IPS-20b (cell line): ENCODE results near the gene DAND5.
"Not testable (repeated sequence)": the region's sequence is repeated elsewhere in the genome, so short reads cannot be mapped to it uniquely, and the experiment has no call there.

Experiments used
- H3K27ac ChIP-seq: one replicate; pipeline ENCODE4 v1.5.1; 2013; ENCODE audit warnings: low read length
- H3K27me3 ChIP-seq: 2 replicates; pipeline ENCODE4 v1.6.1; 2013; ENCODE audit warnings: mild to moderate bottlenecking, low read length, inconsistent platforms; ENCODE audit not compliant: insufficient read depth
- H3K36me3 ChIP-seq: 2 replicates; pipeline ENCODE4 v1.6.1; 2013; ENCODE audit warnings: low read depth, mild to moderate bottlenecking, inconsistent platforms, low read length, moderate library complexity; ENCODE audit not compliant: insufficient read depth
- H3K4me1 ChIP-seq: 2 replicates; pipeline ENCODE4 v1.6.1; 2013; ENCODE audit warnings: mild to moderate bottlenecking, control low read depth, inconsistent platforms, low read length, moderate library complexity; ENCODE audit not compliant: insufficient read depth
- H3K4me3 ChIP-seq: 2 replicates; pipeline ENCODE4 v1.5.1; 2013; ENCODE audit warnings: mild to moderate bottlenecking, low read length, inconsistent platforms
- H3K9ac ChIP-seq: 2 replicates; pipeline ENCODE4 v1.6.1; 2013; ENCODE audit warnings: low read depth, mild to moderate bottlenecking, inconsistent platforms, low read length, moderate library complexity
- H3K9me3 ChIP-seq: 2 replicates; pipeline ENCODE4 v1.6.1; 2013; ENCODE audit warnings: mild to moderate bottlenecking, low read depth, low read length, inconsistent platforms; ENCODE audit not compliant: insufficient read depth

Gene DAND5

DNA sequence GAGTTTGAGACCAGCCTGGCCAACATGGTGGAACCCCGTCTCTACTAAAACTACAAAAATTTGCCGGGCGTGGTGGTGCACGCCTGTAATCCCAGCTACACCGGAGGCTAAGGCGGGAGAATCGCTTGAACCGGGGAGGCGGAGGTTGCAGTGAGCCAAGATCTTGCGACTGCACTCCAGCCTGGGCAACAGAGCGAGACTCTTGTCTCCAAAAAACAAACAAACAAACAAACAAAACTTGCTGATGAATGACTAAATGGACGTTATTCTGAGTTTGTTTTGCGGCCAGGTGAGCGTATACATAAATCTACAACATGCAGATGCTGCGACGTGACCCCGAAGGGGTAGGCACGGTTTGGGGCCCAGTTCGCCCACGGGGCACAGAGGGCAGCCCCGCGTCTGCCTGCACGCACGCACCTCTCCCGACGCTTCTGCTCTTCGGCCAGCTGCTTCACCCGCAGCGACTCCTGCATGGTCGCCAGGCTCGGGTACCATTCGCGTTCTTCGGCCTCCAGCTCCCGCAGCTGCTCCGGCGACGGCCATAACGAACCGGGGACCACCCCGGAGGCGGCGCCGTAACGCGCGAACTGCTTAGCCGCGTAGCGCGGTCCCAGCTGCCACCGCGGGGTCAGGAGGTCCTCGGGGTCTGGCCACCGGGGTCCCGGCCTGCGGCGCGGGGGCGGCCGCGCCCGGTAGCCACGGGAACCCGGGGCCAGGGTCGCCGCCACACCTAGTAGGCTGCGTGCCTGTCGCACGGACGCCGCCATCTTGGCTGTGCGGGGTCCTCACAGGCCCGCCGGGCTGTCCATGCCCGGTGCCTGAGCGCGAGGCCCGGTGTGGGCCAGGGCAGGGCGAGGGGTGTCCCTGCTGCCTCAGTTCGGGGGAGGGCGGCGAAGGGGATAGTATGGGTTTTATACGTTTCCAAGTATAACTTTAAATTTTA lies 12.7 kb upstream of the DAND5 start, which contains the start of gene GADD45GIP1:
GADD45GIP1 (minus strand) TSS at position 778 of the 943 bp plus-strand sequence; CDS start at position 767, 11 bp downstream.
- Histone ChIP-seq H3K9ac (peak within 1 kb of the TSS; percentile 88), H3K27ac (peak within 1 kb of the TSS; percentile 32), H3K27me3 (no peaks in the 10 kb centered on the region), H3K36me3 (peaks cover 35% of the 10 kb centered on the region), H3K9me3 (no peaks in the 10 kb centered on the region), H3K4me3 (peak within 1 kb of the TSS; percentile 84), H3K4me1 (0 out of 2 replicates have a peak, but pooled peaks cover 11% of the 10 kb centered on the region)

DNA sequence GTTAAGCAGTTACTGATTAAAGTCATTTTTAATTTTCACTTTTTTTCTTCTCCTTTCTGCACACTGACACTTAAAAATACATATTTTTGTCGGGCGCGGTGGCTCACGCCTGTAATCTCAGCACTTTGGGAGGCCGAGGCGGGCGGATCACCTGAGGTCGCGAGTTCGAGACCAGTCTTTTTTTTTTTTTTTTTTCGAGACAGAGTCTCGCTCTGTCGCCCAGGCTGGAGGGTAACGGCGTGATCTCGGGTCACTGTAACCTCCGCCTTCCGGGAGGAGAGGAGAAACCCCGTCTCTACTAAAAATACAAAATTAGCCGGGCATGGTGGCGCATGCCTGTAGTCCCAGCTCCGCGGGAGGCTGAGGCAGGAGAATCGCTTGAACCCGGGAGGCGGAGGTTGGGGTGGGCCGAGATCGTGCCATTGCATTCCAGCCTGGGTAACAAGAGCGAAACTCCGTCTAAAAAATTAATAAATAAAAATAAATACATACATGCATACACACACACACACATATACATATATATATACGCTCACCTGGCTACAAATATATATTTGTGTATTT lies 11.9 kb upstream of the DAND5 start:
- Histone ChIP-seq H3K4me1 (0 out of 2 replicates have a peak, but pooled peaks cover 11% of the 10 kb centered on the region), H3K36me3 (peaks cover 27% of the 10 kb centered on the region), H3K9ac (peak overlapping the region; percentile 88), H3K4me3 (peak overlapping the region; percentile 84), H3K27ac (peak overlapping the region; percentile 32)
- H3K27me3 ChIP-seq, H3K9me3 ChIP-seq: not testable (repeated sequence)

DNA sequence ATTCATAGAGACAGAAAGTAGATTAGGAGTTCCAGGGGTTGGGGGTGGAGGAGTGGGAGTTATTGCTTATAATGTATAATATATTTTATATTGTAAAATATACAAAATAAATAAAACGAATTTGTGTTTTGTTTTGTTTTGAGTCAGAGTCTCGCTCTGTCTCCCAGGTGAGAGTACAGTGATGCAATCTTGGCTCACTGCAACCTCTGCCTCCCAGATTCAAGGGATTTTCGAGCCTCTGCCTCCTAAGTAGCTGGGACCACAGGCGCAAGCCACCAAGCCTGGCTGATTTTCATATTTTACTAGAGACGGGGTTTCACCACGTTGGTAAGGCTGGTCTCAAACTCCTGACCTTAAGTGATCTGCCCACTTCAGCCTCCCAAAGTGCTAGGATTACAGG lies 9.9 kb upstream of the DAND5 start:
- H3K9me3 ChIP-seq, result no peaks in the 10 kb centered on the region
- H3K4me1 ChIP-seq, result 0 out of 2 replicates have a peak, but pooled peaks cover 11% of the 10 kb centered on the region

DNA sequence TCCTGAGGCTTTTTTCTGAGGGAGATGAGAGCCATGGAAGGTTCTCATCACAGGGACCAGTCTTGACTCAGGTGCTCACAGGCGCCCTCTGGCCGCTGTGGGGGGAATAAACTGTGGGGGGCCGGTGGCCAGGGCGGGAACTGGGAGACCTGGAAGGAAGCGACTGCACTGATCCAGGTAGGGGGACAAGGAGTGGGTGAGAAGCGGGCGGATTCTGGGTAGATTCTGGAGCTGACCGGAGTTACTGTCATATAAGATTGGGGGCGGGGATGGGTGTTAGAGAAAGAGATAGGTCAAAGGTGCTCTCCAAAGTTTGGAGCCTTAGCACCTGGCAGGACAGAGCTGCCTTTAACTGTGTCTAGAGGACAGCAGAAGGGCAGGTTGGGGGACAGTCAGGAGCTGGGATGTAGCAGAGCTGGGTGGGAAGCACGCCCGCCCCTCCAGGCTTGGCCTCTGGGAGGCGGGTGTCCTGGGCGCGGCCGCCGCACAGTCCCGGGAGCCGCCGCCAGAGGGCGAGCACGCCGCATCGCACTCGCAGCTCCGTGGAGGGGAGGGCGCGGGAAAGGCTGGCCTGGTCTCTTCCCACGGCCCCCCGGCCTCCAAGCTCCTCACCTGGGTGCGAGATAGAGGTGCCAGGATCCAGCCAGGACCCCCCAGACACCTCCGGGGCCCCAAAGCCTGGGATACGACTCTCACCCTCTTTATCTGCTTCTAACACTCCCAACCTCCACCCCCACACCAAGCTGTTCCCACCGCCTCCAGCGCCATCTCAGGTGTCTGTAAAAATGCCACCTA lies 4.2 kb upstream of the DAND5 start:
- Histone ChIP-seq H3K4me1 (peaks cover 3% of the 10 kb centered on the region; the same call in 1 of the 2 replicates), H3K9ac (peak overlapping the region; percentile 81; the same call in 1 of the 2 replicates)

More for the DNA sequence above, 9.9 kb upstream of the DAND5 start:
- Histone ChIP-seq H3K27ac (no peak overlapping the region), H3K36me3 (peaks cover 9% of the 10 kb centered on the region; the same call in 1 of the 2 replicates), H3K4me3 (no peak overlapping the region), H3K9ac (no peak overlapping the region), H3K27me3 (no peaks in the 10 kb centered on the region)

DNA sequence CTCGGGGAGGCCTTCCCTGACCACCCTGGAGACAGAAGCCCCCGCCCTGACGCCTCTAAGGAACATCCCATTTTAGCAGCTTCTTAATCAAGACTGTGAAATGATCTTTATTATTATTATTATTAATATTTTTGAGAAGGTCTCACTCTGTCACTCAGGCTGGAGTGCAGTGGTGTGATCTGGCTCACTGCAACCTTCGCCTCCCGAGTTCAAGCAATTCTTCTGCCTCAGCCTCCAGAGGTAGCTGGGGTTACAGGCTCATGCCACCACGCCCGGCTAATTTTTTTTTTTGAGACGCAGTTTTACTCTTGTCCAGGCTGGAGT lies 3.6 kb upstream of the DAND5 start:
- Histone ChIP-seq H3K27me3 (no peaks in the 10 kb centered on the region), H3K36me3 (no peaks in the 10 kb centered on the region), H3K9ac (peak overlapping the region; percentile 81; the same call in 1 of the 2 replicates), H3K4me3 (peak overlapping the region; percentile 73; the same call in 1 of the 2 replicates), H3K27ac (no peak overlapping the region), H3K4me1 (peaks cover 3% of the 10 kb centered on the region; the same call in 1 of the 2 replicates), H3K9me3 (no peaks in the 10 kb centered on the region)

More for the DNA sequence above, 4.2 kb upstream of the DAND5 start:
- no peak overlapping the region for H3K27ac ChIP-seq
- no peaks in the 10 kb centered on the region for H3K27me3 ChIP-seq
- no peaks in the 10 kb centered on the region for H3K9me3 ChIP-seq
- no peaks in the 10 kb centered on the region for H3K36me3 ChIP-seq
- peak overlapping the region; percentile 73 for H3K4me3 ChIP-seq

DNA sequence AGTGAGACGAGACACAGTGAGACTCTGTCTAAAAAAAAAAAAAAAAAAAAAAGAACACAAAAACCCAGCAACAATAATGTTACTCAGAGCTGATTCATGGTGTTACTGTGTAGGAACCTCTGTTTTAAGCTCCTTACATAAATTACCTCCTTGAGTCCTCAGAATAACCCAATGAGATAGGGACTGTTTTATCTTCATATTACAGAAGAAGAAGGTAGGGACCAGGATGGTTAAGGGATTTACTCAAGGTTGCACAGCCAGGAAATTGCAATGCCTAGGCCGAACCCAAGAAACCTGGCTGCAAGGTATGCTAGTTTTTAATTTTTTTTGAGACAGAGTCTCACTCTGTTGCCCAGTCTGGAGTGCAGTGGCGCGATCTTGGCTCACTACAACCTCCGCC lies 1.5 kb upstream of the DAND5 start:
- H3K4me1 ChIP-seq, result peaks cover 3% of the 10 kb centered on the region; the same call in 1 of the 2 replicates
- H3K4me3 ChIP-seq, result no peak overlapping the region
- H3K27me3 ChIP-seq, result no peaks in the 10 kb centered on the region
- H3K9me3 ChIP-seq, result no peaks in the 10 kb centered on the region
- H3K27ac ChIP-seq, result no peak overlapping the region
- no peak overlapping the region for H3K9ac ChIP-seq
- no peaks in the 10 kb centered on the region for H3K36me3 ChIP-seq

DNA sequence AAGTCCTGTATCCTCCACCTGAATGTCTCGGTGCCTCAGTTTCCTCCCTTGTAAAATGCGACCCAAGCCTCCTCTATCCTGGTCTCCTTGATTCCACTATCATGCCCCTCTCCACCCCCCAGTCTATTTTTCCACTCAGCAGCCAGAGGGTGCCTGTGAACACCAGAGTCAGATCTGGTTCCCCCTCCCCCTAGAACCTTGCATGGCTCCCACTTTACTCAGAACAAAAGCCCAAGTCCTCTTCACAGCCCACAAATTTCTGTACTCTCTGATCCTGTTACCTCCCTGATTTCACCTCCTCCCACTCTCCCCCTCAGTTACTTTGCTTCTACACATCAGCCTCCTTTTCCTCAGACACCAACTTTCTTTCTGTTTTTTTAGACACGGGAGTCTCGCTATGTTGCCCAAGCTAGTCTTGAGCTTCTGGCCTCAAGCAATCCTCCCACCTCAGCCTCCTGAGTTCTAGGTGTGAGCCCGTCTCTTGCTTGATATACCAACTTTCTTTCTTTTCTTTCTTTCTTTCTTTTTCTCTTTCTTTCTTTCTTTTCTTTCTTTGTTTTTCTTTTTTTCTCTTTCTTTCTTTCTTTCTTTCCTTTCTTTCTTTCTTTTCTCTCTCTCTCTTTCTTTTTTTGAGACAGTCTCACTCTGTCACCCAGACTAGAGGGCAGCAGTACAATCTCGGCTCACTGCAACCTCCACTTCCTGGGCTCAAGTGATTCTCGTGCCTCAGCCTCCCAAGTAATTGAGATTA lies 869 bp downstream of the DAND5 start:
- H3K4me1 ChIP-seq, result peaks cover 3% of the 10 kb centered on the region; the same call in 1 of the 2 replicates
- H3K9ac ChIP-seq, result no peak overlapping the region
- no peaks in the 10 kb centered on the region for H3K9me3 ChIP-seq
- H3K27ac ChIP-seq, result no peak overlapping the region
- no peak overlapping the region for H3K4me3 ChIP-seq
- no peaks in the 10 kb centered on the region for H3K36me3 ChIP-seq
- H3K27me3 ChIP-seq, result no peaks in the 10 kb centered on the region

DNA sequence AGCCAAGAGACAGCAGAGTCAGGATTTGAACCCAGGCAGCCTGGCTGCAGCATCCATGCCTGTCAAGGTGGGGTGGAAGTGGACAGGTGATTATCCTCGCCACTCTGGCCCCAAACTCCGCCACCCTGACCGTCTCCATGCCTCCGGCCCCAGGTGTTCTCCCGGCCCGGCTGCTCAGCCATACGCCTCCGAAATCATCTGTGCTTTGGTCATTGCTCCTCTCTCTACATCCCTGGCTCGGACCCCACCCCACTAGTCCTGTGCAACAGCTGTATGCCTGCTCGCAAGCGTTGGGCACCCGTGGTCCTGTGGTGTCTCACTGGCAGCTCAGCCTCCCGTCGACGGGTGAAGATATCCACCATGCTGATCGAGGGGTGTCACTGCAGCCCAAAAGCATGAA lies 3.9 kb downstream of the DAND5 start:
- H3K27me3 ChIP-seq, result no peaks in the 10 kb centered on the region
- H3K9me3 ChIP-seq, result no peaks in the 10 kb centered on the region
- H3K4me3 ChIP-seq, result no peak overlapping the region
- no peak overlapping the region for H3K9ac ChIP-seq
- H3K4me1 ChIP-seq, result peaks cover 3% of the 10 kb centered on the region; the same call in 1 of the 2 replicates
- no peak overlapping the region for H3K27ac ChIP-seq
- H3K36me3 ChIP-seq, result no peaks in the 10 kb centered on the region

DNA sequence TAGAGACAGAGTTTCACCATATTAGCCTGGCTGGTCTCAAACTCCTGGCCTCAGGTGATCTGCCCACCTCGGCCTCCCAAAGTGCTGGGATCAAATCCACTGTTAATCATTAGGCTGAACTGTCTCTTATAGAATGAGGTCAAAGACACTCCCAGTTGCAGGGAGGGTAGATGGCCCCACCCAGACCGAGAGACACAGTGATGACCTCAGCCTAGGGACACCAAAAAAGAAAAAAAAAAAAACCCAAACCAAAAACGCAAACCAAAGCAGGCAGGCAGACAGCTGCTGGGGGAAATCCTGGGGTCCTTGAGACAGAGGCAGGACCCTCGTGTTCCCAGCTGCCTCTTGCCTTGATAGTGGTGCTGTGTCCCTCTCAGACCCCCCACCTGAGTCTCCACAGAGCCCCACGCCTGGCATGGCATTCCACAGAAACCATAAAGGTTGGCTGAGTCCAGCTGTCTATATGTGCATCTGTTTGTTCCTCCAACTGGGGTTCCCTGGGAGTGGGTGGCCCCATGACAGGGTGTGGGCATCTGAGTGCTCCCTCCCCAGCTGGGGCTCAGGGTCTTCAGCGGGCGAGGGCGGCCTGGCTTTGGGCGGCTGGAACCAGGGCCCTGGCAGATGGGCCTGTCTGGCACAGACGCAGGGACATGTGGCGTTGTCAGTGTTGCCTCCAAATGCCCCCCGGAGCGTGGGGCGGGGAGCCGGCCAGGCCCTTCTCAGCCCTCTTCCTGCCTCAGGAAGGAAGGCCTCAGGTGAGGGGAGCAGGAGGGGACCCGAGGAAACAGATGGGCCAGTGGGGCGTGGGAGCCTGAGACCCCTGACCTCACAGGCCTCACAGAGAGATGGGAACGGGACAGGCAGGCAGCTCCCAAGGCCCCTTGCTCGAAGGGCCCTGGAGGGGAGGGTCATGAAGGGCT lies 5.2 kb downstream of the DAND5 start:
- Histone ChIP-seq H3K9ac (no peak overlapping the region), H3K27ac (no peak overlapping the region), H3K9me3 (no peaks in the 10 kb centered on the region), H3K27me3 (no peaks in the 10 kb centered on the region), H3K4me3 (no peak overlapping the region), H3K36me3 (no peaks in the 10 kb centered on the region), H3K4me1 (no peaks in the 10 kb centered on the region)

DNA sequence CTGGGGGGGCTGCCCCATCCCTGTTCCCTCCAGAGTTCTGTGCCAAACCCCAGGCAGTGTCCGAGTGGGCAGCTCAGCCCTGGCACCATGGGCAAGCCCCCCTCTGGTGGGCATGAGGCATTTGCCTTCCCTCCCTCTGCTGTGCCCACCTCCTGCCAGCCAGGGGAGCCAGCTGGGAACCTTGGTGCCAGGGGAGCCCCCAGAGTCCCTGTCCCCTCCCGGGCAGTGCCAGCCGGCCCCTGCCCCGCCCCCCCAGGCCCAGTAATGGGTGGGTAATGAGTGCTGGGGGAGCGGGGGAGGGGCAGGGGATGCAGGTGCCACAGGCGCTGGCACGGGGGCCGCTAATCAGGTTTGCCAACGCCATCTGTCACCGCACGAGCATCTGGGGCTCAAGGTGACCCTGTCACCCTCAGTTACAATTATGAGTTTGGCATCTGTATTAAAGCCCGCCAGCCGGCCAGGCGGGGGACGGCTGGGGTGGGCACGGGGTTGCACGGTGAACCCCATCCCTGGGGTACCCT lies 5.9 kb downstream of the DAND5 start:
- H3K9me3 ChIP-seq, result no peaks in the 10 kb centered on the region
- H3K27ac ChIP-seq, result no peak overlapping the region
- no peaks in the 10 kb centered on the region for H3K36me3 ChIP-seq
- no peaks in the 10 kb centered on the region for H3K4me1 ChIP-seq
- H3K4me3 ChIP-seq, result no peak overlapping the region
- H3K9ac ChIP-seq, result no peak overlapping the region
- H3K27me3 ChIP-seq, result no peaks in the 10 kb centered on the region; the same call in 1 of the 2 replicates
